Smooth muscle cell (in vitro differentiated cells): ENCODE results near the gene KCNJ2. TPM values are rescaled to one million over a fixed set of nuclear protein-coding genes. Genes with fewer than 3 reads are reported as not detected.

ENCODE experiments used
- DNase-seq: peaks from one replicate; lab custom pipeline; 2025; ENCODE audit not compliant: unreplicated experiment; lab: John Stamatoyannopoulos, UW
- H2AFZ ChIP-seq: fragments of 200-600 bp; sonication (generic); 2 replicates; pipeline ENCODE4 v1.6.0; 2016; ENCODE audit warnings: antibody characterized with exemption, low read depth, mild to moderate bottlenecking
- H3F3A ChIP-seq: fragments of 200-600 bp; sonication (generic); 2 replicates; pipeline ENCODE4 v1.6.0; 2017; ENCODE audit warnings: antibody characterized with exemption, low read depth
- H3K27ac ChIP-seq: fragments of 200-600 bp; sonication (generic); 2 replicates; pipeline ENCODE4 v1.5.1; 2016; ENCODE audit warnings: low read depth, mild to moderate bottlenecking
- H3K27me3 ChIP-seq: fragments of 200-600 bp; sonication (generic); 2 replicates; pipeline ENCODE4 v1.6.1; 2016; ENCODE audit warnings: low read depth, mild to moderate bottlenecking
- H3K36me3 ChIP-seq: fragments of 200-600 bp; sonication (generic); 2 replicates; pipeline ENCODE4 v1.5.1; 2016; ENCODE audit warnings: low read depth
- H3K4me1 ChIP-seq: fragments of 200-600 bp; sonication (generic); 2 replicates; pipeline ENCODE4 v1.5.1; 2016; ENCODE audit warnings: low read depth
- H3K4me2 ChIP-seq: fragments of 200-600 bp; sonication (generic); 2 replicates; pipeline ENCODE4 v1.6.0; 2016; ENCODE audit warnings: mild to moderate bottlenecking
- H3K4me3 ChIP-seq: fragments of 200-600 bp; sonication (generic); 2 replicates; pipeline ENCODE4 v1.5.1; 2016; ENCODE audit warnings: mild to moderate bottlenecking
- H3K79me2 ChIP-seq: fragments of 200-600 bp; sonication (generic); 2 replicates; pipeline ENCODE4 v1.6.0; 2016; ENCODE audit warnings: low read depth, mild to moderate bottlenecking
- H3K9ac ChIP-seq: fragments of 200-600 bp; sonication (generic); 2 replicates; pipeline ENCODE4 v1.6.0; 2016; ENCODE audit warnings: low read depth
- H3K9me3 ChIP-seq: fragments of 200-600 bp; sonication (generic); replicated peaks from 2 replicates; pipeline ENCODE4 v1.5.1; 2016; ENCODE audit warnings: low read depth
- H4K20me1 ChIP-seq: fragments of 200-600 bp; sonication (generic); 2 replicates; pipeline ENCODE4 v1.6.0; 2016; ENCODE audit warnings: low read depth
- WGBS: methylation state at CpG from one replicate; pipeline ENCODE4 v1.1.7; 2016; ENCODE audit warnings: low lambda C conversion rate; 5-methylcytosine and 5-hydroxymethylcytosine counted together
- polyA plus RNA-seq: library from polyadenylated mRNA; unstranded; fragments of >200 nt; fragmentation: Nextera tagmentation; extraction: Ambion mirVana; gene quantifications from 2 replicates; pipeline ENCODE4 v1.2.1, GENCODE V29; 2016
- total RNA-seq: library from RNA; depleted of rRNA; stranded (reverse); fragments of >200 nt; gene quantifications from 2 replicates; pipeline ENCODE4 v1.2.3, GENCODE V29; 2014
- TF ChIP-seq, protein P1 (sequence below): fragments of 200-600 bp; sonication (generic); IDR thresholded peaks from 2 replicates; pipeline ENCODE4 v1.5.1; 2017; ENCODE audit warnings: borderline replicate concordance, mild to moderate bottlenecking, antibody characterized with exemption; ENCODE audit not compliant: insufficient read depth, poor library complexity, severe bottlenecking

The KCNJ2 gene
- total and polyA plus RNA-seq, 2 experiments from 2014 or later = 0.06 to 1.8 TPM

DNA sequence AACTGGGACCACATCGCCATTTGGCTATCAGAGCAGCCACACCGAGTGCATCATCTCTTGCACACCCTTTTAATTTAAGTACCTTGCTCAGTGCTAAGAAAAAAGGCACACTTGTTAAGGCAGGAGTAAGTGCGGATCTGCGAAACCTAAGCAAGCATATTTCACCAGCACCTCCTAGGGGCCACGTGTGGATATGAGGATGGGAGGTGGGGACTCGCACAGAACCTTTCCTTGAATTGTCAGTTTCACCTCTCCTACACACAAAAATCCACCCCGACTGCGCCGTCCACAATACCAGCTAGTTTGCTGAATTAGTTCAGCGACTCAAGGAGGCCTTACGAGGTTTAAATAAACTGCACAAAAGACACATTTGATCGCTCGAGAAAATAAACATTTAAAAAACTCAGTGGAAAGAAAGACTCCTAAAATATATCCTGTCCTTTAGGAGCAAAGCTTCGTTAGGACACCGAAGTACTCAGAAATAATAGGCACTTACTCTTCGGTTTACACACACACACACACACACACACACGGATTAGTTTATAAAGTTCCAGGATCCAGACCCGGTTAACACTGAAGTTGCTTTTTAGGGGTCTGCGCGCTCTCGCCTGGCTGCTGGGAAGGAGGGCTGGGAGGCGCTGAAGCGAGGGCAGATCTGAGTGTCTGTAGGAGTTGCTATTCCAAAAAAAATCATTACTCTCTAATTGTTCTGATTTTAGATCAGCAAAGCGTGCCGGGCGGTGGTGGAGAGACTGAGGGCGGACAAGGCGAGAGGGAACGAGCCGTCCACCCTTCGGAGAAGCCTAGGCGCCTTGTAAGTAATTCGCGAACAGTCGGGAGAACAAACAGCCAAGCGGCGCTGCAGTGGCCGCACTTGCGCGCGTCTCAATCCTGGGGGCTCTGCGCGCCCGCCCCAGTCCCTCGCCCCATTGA, 1.0 kb upstream of the KCNJ2 start:
- H3K36me3 ChIP-seq = no peaks in the 10 kb centered on the region
- no peaks in the 10 kb centered on the region for H3K79me2 ChIP-seq
- peak overlapping the region; percentile 8 for H3K9ac ChIP-seq
- H3K4me2 ChIP-seq = peak overlapping the region; percentile 98
- H3K4me3 ChIP-seq = peak overlapping the region; percentile 68
- H3K4me1 ChIP-seq = no peaks in the 10 kb centered on the region
- TF ChIP-seq, protein P1, sequence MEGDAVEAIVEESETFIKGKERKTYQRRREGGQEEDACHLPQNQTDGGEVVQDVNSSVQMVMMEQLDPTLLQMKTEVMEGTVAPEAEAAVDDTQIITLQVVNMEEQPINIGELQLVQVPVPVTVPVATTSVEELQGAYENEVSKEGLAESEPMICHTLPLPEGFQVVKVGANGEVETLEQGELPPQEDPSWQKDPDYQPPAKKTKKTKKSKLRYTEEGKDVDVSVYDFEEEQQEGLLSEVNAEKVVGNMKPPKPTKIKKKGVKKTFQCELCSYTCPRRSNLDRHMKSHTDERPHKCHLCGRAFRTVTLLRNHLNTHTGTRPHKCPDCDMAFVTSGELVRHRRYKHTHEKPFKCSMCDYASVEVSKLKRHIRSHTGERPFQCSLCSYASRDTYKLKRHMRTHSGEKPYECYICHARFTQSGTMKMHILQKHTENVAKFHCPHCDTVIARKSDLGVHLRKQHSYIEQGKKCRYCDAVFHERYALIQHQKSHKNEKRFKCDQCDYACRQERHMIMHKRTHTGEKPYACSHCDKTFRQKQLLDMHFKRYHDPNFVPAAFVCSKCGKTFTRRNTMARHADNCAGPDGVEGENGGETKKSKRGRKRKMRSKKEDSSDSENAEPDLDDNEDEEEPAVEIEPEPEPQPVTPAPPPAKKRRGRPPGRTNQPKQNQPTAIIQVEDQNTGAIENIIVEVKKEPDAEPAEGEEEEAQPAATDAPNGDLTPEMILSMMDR = peak; percentile 51
- peak overlapping the region; percentile 96 for H2AFZ ChIP-seq
- no peaks in the 10 kb centered on the region for H3F3A ChIP-seq
- no peak for DNase-seq
- peaks cover 56% of the 10 kb centered on the region for H3K27me3 ChIP-seq
- H4K20me1 ChIP-seq = no peaks in the 10 kb centered on the region
- no peaks in the 10 kb centered on the region for H3K9me3 ChIP-seq
- no peak overlapping the region for H3K27ac ChIP-seq
- 1% methylated on average over 45 of the region's 45 CpGs for WGBS

DNA sequence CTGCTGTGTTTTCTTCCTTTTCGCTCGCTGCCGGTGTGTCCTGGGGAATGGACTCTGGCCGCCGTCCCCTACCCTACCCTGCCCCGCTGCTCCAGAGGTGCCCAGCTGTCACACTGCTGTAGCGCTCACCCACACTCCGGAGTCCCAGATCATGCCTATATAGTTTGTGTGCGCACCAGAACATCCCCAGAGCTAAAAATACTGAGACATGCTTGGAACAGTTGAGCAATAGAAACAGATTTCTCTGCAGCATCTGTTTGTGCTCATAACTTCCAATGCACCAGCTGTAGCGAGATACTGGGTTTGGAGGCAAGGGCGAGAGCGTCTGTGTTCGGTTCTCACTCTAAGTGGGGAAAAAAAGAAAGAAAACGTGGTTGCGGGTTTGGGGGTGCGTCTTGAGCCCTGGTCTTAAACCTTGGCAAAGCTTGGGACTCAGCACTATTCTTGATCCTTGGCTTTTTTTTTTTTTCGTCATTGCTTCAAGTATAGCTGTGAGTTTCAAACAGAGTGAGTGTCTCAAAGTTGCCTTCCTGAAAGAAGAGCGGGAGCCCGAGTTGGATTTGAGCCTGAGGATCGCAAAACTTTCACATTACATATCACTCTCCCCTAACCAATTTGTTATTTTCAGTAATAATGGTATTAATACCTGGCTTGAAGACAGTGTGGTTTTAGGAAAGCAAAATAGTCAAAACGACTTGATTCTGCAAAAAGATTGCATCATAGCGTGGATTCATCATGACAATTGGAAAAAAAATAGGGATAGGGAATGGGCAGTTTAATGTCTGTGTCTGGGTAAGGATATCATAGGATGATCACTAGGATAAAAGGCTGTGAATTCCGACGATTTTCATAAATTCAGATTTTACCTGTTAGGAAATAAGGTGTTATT, 621 bp downstream of the KCNJ2 start:
- no peak for DNase-seq
- Histone ChIP-seq H4K20me1 (no peaks in the 10 kb centered on the region), H3K36me3 (no peaks in the 10 kb centered on the region), H3K9ac (no peak overlapping the region), H3K27ac (no peak overlapping the region), H3K9me3 (no peaks in the 10 kb centered on the region), H3F3A (no peaks in the 10 kb centered on the region), H2AFZ (peak overlapping the region; percentile 96), H3K79me2 (no peaks in the 10 kb centered on the region), H3K4me2 (peak overlapping the region; percentile 98), H3K27me3 (peaks cover 66% of the 10 kb centered on the region), H3K4me3 (peak overlapping the region; percentile 68), H3K4me1 (no peaks in the 10 kb centered on the region)
- TF ChIP-seq, protein P1 = no peak
- 15% methylated on average over 24 of the region's 24 CpGs for WGBS

DNA sequence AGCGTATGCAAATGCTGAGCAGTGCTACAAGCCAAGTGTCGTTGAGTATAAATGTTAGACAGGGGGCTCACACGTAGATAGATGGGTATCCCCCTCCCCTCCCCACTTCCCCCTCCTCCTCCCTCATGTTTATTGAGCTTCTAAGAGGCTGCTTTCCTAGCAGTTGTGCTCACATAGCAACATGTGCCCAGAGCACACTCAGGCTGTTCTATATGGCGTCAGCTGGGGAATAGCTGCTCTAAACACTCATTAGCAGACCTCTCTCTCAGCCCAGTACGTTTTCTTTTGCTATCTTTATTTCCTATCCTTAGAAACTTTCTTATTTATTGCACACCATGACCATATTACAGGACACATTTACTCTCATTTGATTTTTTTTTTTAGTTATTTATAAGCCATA, 1.8 kb downstream of the KCNJ2 start:
- Histone ChIP-seq H3K9me3 (no peaks in the 10 kb centered on the region), H3K4me1 (no peaks in the 10 kb centered on the region), H3K27ac (no peak overlapping the region), H3K27me3 (peaks cover 58% of the 10 kb centered on the region), H3K79me2 (no peaks in the 10 kb centered on the region), H2AFZ (no peak overlapping the region), H3K9ac (no peak overlapping the region), H3K4me3 (peak overlapping the region; percentile 68), H3K4me2 (no peak overlapping the region), H3K36me3 (no peaks in the 10 kb centered on the region), H4K20me1 (no peaks in the 10 kb centered on the region), H3F3A (no peaks in the 10 kb centered on the region)
- DNase-seq = no peak
- TF ChIP-seq, protein P1 = no peak
- WGBS = 64% methylated on average over 5 of the region's 5 CpGs
